MM.1S (cell line): Measurements from ENCODE around the gene ECHS1.

Experiments
- DNase-seq: peaks from one replicate; pipeline ENCODE4 v3.0.0-alpha.2; 2015
- H2AFZ ChIP-seq: fragments of 300-600 bp; sonication (generic); 2 replicates; pipeline ENCODE4 v1.6.0; 2016; ENCODE audit warnings: antibody characterized with exemption, low read length
- H3F3A ChIP-seq: fragments of 300-600 bp; sonication (generic); 2 replicates; pipeline ENCODE4 v1.6.1; 2016; ENCODE audit warnings: mild to moderate bottlenecking, antibody characterized with exemption, low read length, moderate library complexity, mixed read lengths; ENCODE audit not compliant: insufficient read depth
- H3K27ac ChIP-seq: fragments of 300-600 bp; sonication (generic); 2 replicates; pipeline ENCODE4 v1.5.1; 2016; ENCODE audit warnings: mild to moderate bottlenecking, low read length
- H3K27me3 ChIP-seq: fragments of 300-600 bp; sonication (generic); replicated peaks from 2 replicates; pipeline ENCODE4 v1.6.0; 2016; ENCODE audit warnings: low read length; ENCODE audit not compliant: insufficient read depth
- H3K36me3 ChIP-seq: fragments of 300-600 bp; sonication (generic); replicated peaks from 2 replicates; pipeline ENCODE4 v1.6.1; 2016; ENCODE audit warnings: mild to moderate bottlenecking, low read length, mixed read lengths; ENCODE audit not compliant: insufficient read depth
- H3K4me1 ChIP-seq: fragments of 300-600 bp; sonication (generic); 2 replicates; pipeline ENCODE4 v1.6.1; 2016; ENCODE audit warnings: low read length, mixed read lengths
- H3K4me2 ChIP-seq: fragments of 300-600 bp; sonication (generic); 2 replicates; pipeline ENCODE4 v1.6.0; 2016; ENCODE audit warnings: low read depth, low read length
- H3K4me3 ChIP-seq: fragments of 300-600 bp; sonication (generic); 2 replicates; pipeline ENCODE4 v1.5.1; 2016; ENCODE audit warnings: low read length, mixed read lengths
- H3K79me2 ChIP-seq: fragments of 300-600 bp; sonication (generic); 2 replicates; pipeline ENCODE4 v1.6.1; 2016; ENCODE audit warnings: mixed run types, low read length, mixed read lengths
- H3K9ac ChIP-seq: fragments of 300-600 bp; sonication (generic); 2 replicates; pipeline ENCODE4 v1.6.1; 2016; ENCODE audit warnings: low read length, mixed read lengths
- H3K9me2 ChIP-seq: fragments of 300-600 bp; sonication (generic); replicated peaks from 2 replicates; pipeline ENCODE4 v1.6.1; 2016; ENCODE audit warnings: mild to moderate bottlenecking, low read length, mixed read lengths; ENCODE audit not compliant: insufficient read depth
- H3K9me3 ChIP-seq: fragments of 300-600 bp; sonication (generic); replicated peaks from 2 replicates; pipeline ENCODE4 v1.6.1; 2016; ENCODE audit warnings: mild to moderate bottlenecking, low read length, mixed read lengths; ENCODE audit not compliant: insufficient read depth
- H4K20me1 ChIP-seq: fragments of 300-600 bp; sonication (generic); 2 replicates; pipeline ENCODE4 v1.6.1; 2016; ENCODE audit warnings: mild to moderate bottlenecking, low read length, moderate library complexity, mixed read lengths; ENCODE audit not compliant: insufficient read depth
- CTCF ChIP-seq: fragments of 300-600 bp; sonication (generic); IDR thresholded peaks from 2 replicates; pipeline ENCODE4 v1.5.1; 2016; ENCODE audit warnings: antibody characterized with exemption, low read length, mixed read lengths
- EZH2 ChIP-seq: fragments of 300-600 bp; sonication (generic); optimal IDR thresholded peaks from 2 replicates; pipeline ENCODE3; 2017; ENCODE audit warnings: low read depth, mild to moderate bottlenecking, antibody characterized with exemption, low read length, mixed read lengths
- EZH2phosphoT487 ChIP-seq: fragments of 300-600 bp; sonication (generic); IDR thresholded peaks from 2 replicates; pipeline ENCODE4 v1.6.1; 2018; ENCODE audit warnings: antibody characterized with exemption, low read length

Gene ECHS1

DNA sequence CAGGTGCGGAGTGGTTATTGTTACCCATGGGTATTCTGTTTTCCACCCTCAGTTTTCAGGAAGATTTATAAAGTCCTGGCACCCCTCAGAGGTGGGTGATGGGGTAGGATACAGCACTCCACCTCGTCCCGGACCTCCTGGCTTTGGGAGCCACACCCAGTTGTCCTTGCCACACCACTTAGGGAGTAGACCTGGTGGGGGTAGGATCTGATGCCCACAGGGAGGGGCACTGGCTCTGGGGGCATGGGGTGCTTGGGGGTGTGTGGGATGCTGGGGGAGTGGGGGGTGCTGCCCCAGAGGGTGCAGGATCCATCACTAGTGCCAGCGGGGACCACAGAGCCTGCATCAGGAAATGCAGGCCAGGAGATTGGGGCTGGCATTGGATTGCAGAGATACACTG is 60.0 kb downstream of the ECHS1 start:
- Histone ChIP-seq H3K27me3 (no peaks in the 10 kb centered on the region), H3K9me2 (no peaks in the 10 kb centered on the region), H3K79me2 (peaks cover 5% of the 10 kb centered on the region), H3K9me3 (no peaks in the 10 kb centered on the region), H3K27ac (no peak overlapping the region), H3K4me3 (no peak overlapping the region), H3K4me1 (peaks cover 5% of the 10 kb centered on the region; the same call in 1 of the 2 replicates), H3K36me3 (no peaks in the 10 kb centered on the region), H2AFZ (no peak overlapping the region), H4K20me1 (no peaks in the 10 kb centered on the region), H3F3A (peaks cover 2% of the 10 kb centered on the region; the same call in 1 of the 2 replicates), H3K4me2 (no peak overlapping the region), H3K9ac (no peak overlapping the region)
- no peak for TF ChIP-seq EZH2
- TF ChIP-seq EZH2phosphoT487 = no peak
- TF ChIP-seq CTCF = no peak
- DNase-seq = no peak

DNA sequence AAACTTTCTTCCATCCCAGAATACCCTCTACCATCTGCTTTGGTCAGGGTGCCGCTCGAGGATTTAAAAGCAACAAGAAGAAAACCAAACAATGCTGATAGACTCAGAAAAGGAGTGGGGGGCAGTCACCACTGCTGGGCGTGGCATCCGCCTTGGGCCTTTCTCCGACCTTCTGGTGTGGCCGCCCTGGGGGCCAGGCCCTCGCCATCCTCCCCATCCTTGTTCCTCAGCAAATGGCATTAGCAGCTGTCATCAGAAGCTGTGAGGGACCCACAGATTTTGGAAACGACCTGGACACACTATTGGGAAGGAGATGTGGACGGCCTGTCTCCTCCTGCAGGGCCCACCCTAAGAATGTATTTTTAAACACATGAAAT is 60.4 kb downstream of the ECHS1 start:
- no peak overlapping the region for H3K4me2 ChIP-seq
- H3K4me3 ChIP-seq = no peak overlapping the region
- H3F3A ChIP-seq = peaks cover 6% of the 10 kb centered on the region; the same call in 1 of the 2 replicates
- H3K36me3 ChIP-seq = no peaks in the 10 kb centered on the region
- no peak for TF ChIP-seq EZH2
- no peak for TF ChIP-seq EZH2phosphoT487
- no peak for TF ChIP-seq CTCF
- no peaks in the 10 kb centered on the region for H3K9me3 ChIP-seq
- H3K27me3 ChIP-seq = no peaks in the 10 kb centered on the region
- no peaks in the 10 kb centered on the region for H3K9me2 ChIP-seq
- H2AFZ ChIP-seq = no peak overlapping the region
- H3K79me2 ChIP-seq = peaks cover 9% of the 10 kb centered on the region
- H4K20me1 ChIP-seq = no peaks in the 10 kb centered on the region
- no peak for DNase-seq
- H3K4me1 ChIP-seq = peaks cover 5% of the 10 kb centered on the region; the same call in 1 of the 2 replicates
- H3K9ac ChIP-seq = no peak overlapping the region
- no peak overlapping the region for H3K27ac ChIP-seq
